GM06990 (cell line): Measurements from ENCODE around the gene CEP192.

Experiments
- DNase-seq: peaks from one replicate; pipeline ENCODE4 v3.0.0-alpha.2; 2011; ENCODE audit not compliant: insufficient read length; ENCODE audit errors: extremely low read depth
- H3K27me3 ChIP-seq: replicated peaks from 2 replicates; pipeline ENCODE4 v1.6.0; 2011; ENCODE audit warnings: low read length; ENCODE audit not compliant: control insufficient read depth, insufficient read depth
- H3K36me3 ChIP-seq: 2 replicates; pipeline ENCODE4 v1.5.1; 2011; ENCODE audit warnings: low read length; ENCODE audit not compliant: control insufficient read depth, insufficient read depth
- H3K4me3 ChIP-seq: replicated peaks from 2 replicates; pipeline ENCODE4 v1.5.1; 2011; ENCODE audit warnings: low read depth, mild to moderate bottlenecking, control low read depth, low read length
- TF ChIP-seq, protein P1 (sequence below): IDR thresholded peaks from 2 replicates; pipeline ENCODE4 v1.5.1; 2011; ENCODE audit warnings: low read length, control low read depth, mild to moderate bottlenecking, inconsistent platforms; ENCODE audit not compliant: insufficient read depth, poor library complexity, severe bottlenecking

The CEP192 gene

DNA sequence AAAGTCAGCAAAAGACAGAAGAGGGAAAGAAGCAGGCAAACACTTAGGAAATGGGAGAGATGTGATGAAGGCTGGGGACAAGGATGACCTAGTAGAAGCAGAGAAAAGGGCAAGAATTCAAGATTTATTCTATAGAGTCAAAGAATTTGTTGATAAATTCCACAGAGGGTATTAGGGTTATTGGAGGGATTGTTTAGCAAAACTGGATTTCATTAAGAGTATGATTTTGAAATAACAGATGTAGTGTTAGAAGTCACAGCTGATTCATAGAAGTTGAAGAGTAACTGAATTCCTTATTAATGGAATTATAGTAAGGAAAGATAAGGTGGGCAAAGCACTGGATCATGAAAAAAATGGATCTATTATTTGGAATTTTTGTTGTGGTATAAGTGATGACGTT lies 48.6 kb downstream of the CEP192 start:
- no peak for DNase-seq
- TF ChIP-seq, protein P1, sequence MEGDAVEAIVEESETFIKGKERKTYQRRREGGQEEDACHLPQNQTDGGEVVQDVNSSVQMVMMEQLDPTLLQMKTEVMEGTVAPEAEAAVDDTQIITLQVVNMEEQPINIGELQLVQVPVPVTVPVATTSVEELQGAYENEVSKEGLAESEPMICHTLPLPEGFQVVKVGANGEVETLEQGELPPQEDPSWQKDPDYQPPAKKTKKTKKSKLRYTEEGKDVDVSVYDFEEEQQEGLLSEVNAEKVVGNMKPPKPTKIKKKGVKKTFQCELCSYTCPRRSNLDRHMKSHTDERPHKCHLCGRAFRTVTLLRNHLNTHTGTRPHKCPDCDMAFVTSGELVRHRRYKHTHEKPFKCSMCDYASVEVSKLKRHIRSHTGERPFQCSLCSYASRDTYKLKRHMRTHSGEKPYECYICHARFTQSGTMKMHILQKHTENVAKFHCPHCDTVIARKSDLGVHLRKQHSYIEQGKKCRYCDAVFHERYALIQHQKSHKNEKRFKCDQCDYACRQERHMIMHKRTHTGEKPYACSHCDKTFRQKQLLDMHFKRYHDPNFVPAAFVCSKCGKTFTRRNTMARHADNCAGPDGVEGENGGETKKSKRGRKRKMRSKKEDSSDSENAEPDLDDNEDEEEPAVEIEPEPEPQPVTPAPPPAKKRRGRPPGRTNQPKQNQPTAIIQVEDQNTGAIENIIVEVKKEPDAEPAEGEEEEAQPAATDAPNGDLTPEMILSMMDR = no peak
- Histone ChIP-seq H3K27me3 (no peaks in the 10 kb centered on the region), H3K4me3 (no peak overlapping the region), H3K36me3 (peaks cover 14% of the 10 kb centered on the region)

DNA sequence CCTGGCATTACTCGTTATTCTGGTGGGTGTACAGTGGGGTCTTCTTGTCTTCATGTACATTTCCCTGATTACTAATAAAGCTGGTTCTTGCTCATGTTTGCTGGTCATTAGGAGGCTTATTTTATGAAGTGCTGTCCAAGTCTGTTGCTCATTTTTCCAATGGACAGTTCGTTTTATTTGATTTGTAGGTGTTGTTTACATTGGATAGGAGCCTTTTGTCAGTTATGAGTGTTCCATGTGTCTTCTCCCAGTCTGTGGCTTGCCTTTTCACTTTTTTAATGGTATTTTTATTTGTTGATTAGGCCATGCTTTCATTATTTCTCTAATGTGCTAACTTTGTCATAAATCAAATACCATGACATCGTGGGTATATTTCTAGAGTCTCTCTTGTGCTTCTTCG lies 51.9 kb downstream of the CEP192 start:
- TF ChIP-seq, protein P1 = no peak
- DNase-seq = no peak
- Histone ChIP-seq H3K36me3 (peaks cover 11% of the 10 kb centered on the region), H3K4me3 (no peak overlapping the region), H3K27me3 (no peaks in the 10 kb centered on the region)

DNA sequence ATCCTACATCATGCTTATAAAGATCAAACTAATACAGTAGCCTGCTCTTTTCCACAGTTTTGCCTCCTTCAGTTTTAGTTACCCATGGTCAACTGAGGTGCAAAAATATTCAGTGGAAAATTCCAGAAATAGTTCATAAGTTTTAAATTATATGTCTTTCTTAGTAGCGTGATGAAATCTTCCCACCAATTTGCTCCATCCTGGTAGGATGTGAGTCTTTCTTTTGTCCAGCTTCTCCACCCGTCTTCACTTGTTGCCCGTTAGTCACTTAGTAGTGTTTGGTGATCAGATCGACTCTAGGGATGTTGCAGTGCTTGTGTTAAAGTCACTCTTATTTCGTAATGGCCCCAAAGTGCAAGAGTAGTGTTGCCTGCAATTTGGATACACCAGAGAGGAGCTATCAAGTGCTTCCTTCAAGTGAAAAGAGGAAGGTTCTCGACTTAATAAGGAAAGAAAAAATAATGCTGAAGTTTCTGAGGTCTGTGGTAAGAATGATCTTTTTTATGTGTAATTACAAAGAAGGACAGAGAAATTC lies 57.0 kb downstream of the CEP192 start:
- no peaks in the 10 kb centered on the region for H3K27me3 ChIP-seq
- no peak overlapping the region for H3K4me3 ChIP-seq
- H3K36me3 ChIP-seq = peaks cover 10% of the 10 kb centered on the region
- TF ChIP-seq, protein P1 = no peak
- no peak for DNase-seq

DNA sequence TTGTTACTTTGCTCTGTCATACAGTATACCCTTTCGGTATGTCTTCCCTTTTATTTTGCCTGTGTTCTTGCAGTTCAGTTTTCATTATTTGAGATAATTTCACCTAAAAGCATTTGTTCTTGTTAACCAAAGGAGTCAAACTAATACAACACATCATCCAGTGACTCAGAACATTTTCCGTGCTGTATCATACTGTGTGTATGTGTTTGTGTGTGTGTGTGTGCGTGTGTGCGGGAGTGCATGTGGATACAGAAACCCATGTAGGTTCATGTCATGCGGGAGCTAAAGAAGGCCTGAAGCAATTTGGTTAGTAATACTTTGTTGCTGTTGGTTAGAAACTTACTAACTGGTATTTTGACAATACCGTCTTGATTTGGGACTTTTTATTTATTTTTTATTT lies 60.0 kb downstream of the CEP192 start:
- Histone ChIP-seq H3K36me3 (peaks cover 19% of the 10 kb centered on the region), H3K4me3 (no peak overlapping the region), H3K27me3 (no peaks in the 10 kb centered on the region)
- no peak for DNase-seq
- TF ChIP-seq, protein P1 = no peak

DNA sequence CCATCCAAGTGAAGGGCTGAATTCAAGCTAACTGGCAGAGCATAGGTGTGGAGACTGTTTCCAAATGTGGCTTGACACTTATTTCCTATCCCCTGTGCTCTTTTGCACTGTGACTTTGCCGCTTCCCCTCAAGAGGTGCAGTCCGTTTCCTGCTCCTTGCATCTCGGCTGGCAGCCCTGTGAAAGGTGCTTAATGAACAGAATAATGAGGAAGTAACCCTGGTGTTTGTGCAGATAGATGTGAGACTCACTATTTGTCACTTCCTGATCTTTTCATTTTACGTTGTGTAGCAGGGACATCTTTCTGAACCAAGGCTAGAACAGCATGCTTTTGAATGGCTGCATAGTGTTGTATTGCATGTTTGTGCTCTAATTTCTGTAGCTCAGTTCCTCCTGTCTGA lies 60.8 kb downstream of the CEP192 start:
- Histone ChIP-seq H3K36me3 (peaks cover 23% of the 10 kb centered on the region), H3K4me3 (no peak overlapping the region), H3K27me3 (no peaks in the 10 kb centered on the region)
- peak; percentile 49 for DNase-seq
- TF ChIP-seq, protein P1 = no peak

DNA sequence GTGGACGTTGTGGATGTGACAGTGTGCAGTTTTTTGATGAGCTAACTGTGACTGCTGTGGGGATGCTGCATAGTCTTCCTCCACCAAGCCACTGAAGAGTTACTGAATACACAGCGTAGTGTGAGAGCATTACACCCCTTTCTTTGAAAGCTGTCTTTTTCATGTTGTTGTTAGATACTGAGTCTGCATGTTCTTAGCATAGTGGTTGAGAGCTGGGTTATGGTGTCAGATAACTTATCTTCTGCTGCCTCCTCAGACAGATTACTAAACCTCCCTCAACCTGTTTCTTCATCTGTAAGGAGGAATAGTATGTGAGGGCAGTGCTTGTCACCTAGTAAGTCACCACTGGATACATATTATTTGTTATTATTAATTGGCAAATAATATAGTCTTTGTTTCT lies 63.2 kb downstream of the CEP192 start:
- Histone ChIP-seq H3K4me3 (no peak overlapping the region), H3K36me3 (peaks cover 28% of the 10 kb centered on the region), H3K27me3 (no peaks in the 10 kb centered on the region)
- TF ChIP-seq, protein P1 = no peak
- no peak for DNase-seq
